ENCODE measurements around the gene TCP11L1.
"Not testable (repeated sequence)": the region's sequence is repeated elsewhere in the genome, so short reads cannot be mapped to it uniquely, and the experiment has no call there.

The TCP11L1 gene

DNA sequence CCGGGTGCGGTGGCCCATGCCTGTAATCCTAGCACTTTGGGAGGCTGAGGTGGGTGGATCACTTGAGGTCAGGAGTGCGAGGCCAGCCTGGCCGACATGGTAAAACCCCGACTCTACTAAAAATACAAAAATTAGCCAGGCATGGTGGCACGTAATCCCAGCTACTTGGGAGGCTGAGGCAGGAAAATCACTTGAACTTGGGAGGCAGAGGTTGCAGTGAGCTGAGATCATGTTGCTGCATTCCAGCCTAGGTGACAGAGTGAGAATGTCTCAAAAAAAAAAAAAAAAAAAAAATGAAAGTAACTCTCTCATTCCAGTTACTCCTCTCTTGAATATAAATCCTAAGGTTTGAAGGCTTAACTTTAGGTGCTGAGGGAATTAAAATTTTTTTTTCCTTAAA is 10.2 kb upstream of the TCP11L1 start:
- DNase-seq, result not testable (repeated sequence)

GRCh38 chr11:33033493-33033892 is 5.9 kb upstream of the TCP11L1 start:
- no peak for DNase-seq

DNA sequence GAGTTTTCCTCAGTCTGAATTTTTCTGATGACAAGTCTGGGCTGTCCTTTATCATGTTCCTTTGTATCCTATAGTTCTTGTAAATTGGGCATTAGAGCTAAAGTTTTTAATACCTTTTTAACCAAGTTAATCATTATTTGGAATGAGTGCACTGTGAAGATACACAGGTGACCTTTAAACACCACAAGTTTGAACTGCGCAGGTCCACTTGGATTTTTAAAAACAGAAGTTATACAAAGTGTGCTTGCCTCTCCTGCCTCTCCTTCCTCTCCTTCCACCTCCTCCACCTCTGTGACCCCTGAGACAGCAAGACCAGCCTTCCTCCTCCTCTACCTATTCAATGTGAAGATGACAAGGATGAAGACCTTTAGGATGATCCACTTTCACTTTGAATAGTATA is 4.4 kb upstream of the TCP11L1 start:
- DNase-seq, result no peak

- DNase-seq, result peak; percentile 23
Observed at GRCh38 chr11:33040033-33040861, 875 bp downstream of the TCP11L1 start.

DNA sequence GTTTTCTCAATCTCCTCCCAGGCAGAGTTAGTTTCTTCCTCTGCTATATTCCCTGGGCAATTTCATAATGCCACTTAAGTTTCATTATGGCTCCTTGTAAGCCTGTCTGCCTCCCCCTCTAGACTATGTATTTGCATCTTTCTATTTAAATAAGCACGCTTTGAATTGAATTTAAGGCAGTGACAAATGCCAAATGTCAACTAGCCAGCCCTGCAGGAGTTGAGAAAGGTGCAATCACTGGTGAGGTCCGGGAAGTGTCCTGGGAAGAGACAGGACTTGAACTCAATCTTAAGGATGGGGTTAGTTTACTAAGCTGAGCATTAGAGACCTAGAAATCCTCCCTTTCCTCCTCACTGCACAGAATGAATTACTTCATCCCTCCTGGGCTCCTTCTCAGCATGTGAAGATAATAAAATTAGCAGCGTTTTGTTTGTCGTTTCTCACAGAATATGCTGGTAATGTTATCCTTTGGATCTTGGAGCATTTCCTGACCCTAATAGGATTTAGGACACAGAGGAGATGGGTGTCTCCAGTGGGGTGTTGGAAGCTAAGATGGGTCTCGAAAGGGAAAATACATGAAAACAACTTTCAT is 1.6 kb downstream of the TCP11L1 start:
- no peak for DNase-seq

GRCh38 chr11:33043221-33043830 is 4.0 kb downstream of the TCP11L1 start:
- no peak for DNase-seq

DNA sequence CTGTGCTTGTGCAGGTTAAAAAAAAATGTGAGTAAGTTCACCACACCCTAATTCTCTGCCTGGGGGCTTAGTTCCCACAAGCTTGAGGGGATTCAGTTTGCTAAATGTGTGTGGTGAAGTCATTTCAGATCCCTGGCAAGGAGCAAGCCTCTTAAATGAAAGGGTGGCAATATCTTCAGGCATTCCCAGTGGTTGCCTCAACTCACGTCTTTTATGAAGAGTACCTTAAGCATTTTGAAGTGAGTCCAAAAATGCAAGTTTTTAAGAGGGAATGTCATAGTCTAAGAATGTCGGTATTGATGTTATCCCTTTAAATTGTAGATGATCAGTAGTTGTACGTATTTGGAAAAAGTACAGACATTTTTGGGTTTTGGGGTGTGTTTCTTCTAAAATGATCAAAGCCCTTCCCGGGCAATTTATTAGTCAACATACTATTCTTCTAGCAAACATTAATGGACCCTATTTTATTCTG is 4.9 kb downstream of the TCP11L1 start:
- DNase-seq, result no peak

DNA sequence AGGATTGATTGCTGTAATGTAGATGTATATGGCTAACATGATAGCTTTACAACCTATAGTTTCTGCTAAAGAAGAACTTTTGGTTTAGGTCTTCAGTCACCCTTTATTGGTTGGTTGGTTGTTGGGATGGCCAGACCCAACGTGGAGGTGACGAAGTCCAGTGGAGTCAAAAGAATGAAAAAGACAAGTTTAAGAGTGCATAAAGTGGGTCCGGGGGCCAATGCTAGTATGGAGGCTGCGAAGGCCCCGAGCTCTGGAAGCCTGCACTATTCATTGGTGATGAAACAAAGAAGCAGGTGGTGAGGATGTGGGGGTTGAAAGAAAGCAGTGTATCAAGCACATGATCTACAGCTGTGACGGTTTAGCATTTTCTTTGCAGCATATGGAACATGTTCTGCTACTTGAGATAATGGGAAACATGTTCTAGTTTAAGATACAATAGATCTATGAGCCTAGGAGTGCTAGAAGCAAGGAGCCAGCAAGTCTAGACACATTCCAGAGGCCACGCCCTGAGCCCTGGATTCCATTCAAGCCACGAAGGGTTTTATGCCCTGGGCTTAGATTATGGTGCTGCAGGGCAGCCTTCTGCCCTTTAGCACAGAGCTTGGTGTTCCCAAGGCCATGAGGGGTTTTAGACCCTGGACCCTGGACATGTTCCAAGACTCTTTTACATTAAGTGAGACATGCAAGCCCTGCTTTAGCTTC is 6.3 kb downstream of the TCP11L1 start:
- no peak for DNase-seq

DNA sequence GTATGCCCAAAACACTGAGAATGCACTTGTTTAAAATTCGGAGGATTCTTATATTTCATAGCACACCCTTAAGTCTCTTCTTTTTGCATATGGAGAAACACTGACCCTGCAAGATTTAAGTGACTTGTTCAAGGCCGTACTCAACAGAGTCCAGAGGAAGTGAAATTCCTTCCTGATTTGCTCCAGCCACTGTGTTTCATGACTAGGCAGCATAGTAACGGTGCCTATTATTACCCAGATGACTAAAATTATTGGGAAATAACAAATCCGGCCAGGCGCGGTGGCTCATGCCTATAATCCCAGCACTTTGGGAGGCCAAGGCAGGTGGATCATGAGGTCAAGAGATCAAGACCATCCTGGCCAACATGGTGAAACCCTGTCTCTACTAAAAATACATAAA is 9.3 kb downstream of the TCP11L1 start:
- not testable (repeated sequence) for DNase-seq

DNA sequence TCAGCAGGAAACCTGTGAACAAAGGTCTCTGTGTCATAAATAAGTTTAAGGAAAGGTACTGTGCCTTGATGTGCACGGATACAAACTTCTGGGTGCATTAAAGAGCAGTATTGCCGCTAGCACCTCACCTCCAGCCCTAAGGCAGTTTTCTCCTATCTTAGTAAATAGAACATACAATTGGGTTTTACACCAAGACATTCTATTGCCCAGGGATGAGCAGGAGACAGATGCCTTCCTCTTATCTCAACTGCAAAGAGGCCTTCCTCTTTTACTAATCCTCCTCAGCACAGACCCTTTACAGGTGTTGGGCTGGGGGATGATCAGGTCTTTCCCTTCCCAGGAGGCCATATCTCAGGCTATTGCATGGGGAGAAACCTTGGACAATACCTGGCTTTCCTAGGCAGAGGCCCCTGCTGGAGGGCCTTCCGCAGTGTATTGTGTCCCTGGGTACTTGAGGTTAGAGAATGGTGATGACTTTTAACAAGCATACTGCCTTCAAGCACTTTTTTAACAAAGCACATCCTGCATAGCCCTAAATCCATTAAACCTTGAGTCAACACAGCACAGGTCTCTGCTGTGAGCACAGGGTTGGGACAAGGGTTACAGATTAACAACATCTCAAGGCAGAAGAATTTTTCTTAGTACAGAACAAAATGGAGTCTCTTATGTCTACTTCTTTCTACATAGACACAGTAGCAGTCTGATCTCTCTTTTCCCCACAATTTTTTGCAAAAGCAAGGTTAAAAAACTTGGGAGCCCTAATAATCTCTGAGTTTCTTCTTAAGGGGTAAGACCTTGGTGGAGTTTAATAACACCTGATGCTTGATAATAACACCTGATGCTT is 10.4 kb downstream of the TCP11L1 start:
- DNase-seq, result not testable (repeated sequence)

DNA sequence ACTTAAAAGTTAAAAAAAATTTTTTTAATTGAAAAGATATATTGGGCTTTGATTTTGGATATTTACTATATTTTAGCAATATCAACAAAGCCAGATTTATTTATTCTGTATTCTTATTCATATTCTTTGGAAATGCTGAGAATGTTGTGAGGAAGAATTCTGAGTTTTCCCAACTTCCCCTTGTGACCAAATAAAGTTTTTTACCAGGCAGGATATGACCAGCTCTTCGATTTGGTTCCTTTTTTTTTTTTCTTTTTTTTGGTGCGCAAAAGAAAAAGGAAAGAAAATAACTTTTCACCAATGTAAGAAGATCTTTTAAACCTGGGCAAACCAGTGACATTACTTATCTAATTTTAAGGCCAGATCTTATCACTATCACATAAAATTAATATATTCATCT is 12.9 kb downstream of the TCP11L1 start:
- no peak for DNase-seq

GRCh38 chr11:33055375-33055774 is 16.0 kb downstream of the TCP11L1 start:
- DNase-seq, result no peak

DNA sequence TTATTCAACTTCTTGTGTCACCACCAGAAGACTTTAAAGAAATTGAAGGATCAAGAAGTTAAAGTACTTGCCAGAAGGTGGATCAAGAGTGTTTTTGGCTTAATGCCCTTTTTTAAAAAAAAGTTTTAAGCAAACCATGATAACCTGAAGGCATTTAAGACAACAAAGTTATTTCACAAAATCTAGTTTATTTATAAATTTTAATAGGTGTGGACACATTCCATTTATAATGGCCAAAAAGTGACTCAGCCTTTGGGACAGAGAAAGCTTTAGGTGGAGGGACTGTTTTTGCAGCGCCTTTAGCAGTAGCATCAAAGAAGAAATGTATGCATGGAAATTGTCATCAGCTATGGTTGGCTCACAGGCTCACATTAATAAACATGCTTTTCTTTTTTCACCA is 17.9 kb downstream of the TCP11L1 start:
- no peak for DNase-seq

- DNase-seq, result no peak
Observed at GRCh38 chr11:33059331-33060007, 20.1 kb downstream of the TCP11L1 start.

DNA sequence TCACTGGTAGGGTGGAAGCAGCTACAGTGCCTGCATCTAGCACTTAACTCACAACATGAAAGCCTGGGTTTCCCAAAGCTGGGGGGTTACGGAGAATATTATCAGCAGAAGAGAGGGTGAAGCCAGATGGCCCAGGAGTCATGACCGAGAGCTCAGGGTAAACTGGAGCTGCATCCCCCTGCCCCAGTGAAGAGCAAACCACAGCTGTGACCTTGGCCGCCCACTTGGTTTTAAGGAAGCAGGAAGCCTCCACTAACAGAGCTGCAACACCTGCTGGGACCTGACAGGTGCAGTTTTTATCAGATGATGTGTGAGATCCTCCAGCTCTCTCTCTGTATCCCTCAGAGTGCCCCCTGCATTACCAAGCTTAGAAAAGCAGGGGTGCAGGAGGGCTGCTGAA is 20.9 kb downstream of the TCP11L1 start:
- DNase-seq, result no peak

DNA sequence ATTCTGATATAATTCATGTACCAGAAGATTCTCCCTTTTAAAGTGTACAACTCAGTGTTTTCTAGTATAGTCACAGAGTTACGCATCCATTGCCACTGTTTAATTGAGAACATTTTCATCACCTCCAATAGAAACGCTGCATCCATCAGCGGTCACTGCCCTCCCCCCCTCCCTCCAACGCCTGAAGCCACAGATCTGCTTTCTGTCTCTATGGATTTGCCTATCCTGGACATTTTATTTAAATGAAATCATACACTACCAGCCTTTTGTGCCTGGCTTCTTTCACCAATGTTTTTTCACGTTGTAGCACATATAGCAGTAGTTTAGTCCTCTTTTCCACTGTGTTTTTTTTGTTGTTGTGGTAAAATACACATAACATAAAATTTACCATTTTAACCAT is 22.8 kb downstream of the TCP11L1 start:
- no peak for DNase-seq

DNA sequence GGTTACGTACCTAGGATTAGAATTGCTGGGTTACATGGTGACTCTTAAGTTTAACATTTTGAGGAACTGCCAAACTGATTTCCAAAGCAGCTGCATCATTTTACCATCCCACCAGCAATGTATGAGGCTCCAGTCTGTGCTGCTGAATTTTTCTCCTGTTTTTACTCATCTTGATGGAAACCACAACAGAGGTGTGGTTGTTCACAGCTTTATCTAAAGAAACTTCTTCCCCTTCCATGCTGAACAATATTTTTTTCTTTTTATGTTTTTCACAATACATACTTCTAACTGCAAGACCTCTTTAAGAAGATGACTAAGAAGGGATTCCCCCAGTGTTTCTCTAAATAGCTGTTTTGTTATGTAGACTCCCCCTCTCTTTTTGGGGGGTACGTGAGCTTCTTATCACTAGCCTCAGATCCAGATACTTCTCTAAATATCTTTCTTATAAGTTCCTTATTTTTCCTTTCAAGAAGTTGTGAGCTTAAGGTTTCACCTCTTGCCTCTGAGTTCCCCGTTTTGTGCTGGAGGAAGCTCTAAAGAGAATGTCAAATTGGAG is 24.0 kb downstream of the TCP11L1 start:
- no peak for DNase-seq

- DNase-seq, result no peak
Observed at GRCh38 chr11:33064033-33064825, 24.9 kb downstream of the TCP11L1 start.

- no peak for DNase-seq
Observed at GRCh38 chr11:33064866-33065265, 25.5 kb downstream of the TCP11L1 start.

DNA sequence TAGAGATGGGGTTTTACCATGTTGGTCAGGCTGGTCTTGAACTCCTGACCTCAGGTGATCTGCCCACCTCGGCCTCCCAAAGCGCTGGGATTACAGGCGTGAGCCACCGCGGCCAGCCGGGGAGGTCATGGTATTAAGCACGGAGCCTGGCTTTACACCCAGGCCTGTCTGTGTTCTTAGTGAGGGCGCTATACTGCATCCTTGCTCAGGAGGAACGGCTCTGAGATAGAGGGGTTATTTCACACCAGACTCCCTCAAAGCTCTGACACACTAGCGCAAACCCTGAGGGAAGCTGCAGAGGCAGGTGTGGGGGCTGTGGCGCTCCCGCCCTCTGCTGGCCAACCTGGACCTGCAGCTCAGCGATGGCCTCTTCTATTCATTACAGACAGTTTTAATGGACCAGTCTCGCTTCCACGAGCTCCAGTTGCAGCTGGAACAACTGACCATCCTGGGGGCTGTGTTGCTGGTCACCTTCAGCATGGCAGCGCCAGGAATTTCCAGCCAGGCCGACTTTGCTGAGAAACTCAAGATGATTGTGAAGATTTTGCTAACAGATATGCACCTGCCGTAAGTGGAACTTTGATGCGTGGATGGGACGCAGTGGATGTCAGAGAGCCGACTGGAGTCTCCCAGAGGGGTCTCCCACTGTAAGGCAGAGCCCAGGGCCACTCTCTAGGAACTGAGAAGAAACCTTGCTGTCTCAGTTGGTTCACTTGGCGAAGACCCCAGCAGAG is 26.2 kb downstream of the TCP11L1 start:
- DNase-seq, result no peak
